ENCODE data around the gene GRAMD1C. TPM values are rescaled to one million over a fixed set of nuclear protein-coding genes. Genes with fewer than 3 reads are reported as not detected.

GRAMD1C gene
- not detected for total RNA-seq

DNA sequence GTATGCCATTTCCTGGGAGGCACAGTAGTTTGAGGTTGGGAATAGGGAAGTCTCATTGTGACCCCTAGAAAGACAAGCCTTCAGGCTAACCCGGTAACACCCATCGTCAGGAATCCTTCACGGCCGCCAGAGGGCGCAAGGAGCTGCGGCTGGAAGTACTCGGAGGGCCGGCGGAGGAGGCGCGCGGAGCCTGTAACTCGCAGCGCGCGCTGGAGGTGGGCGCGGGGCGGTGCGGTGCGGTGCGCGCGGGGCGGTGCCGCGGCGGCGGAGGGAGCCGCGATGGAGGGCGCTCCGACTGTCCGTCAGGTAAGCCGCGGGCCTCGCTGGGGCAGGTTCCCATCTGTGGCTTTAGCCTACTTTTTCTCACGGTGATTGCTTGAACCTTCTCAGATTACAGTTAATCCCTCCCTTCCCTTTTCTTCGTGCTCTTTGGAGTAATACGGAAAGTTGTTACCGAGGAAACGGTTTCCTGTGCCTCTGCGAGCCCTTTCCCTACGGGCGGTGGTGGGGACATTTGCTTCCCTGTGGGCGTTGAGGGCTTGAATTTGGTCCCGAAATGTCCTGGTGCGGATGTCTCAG is at the start of gene GRAMD1C:
Gene GRAMD1C, plus strand, starts transcription at position 158 of the 579 bp plus-strand sequence. Its CDS starts 122 bp downstream, at position 280.
- ATAC-seq = peak; percentile 99 to 100
- Mint-ChIP-seq H3K27me3 (ENCODE audit: low read depth) (no peaks in the 10 kb centered on the region), H3K4me1 (ENCODE audit: low read depth) (peaks cover 6% of the 10 kb centered on the region), H3K4me3 (peak within 1 kb of the TSS; percentile 75), H3K36me3 (ENCODE audit: insufficient read depth) (no peaks in the 10 kb centered on the region), H3K9me3 (no peaks in the 10 kb centered on the region)
- DNase-seq = peak; percentile 82

DNA sequence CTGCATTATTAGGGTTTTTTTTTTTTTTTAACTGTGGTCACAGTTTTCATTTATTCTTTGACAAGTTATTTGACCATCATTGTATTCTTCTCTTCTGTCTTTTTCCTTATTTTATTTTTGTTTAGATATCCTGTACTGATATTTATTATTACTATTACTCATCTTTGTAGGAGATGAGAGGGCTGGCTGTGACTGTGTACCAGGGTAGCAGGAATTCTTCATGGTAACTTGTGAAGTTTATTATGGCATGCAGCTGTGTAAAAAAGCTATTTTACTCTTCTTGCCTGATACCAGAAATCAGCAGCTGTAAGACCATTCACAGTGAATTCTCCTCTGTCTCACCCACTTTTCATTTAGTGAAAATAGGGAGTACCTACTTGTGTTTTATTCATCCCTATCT is 47.2 kb upstream of the GRAMD1C start:
- Mint-ChIP-seq H3K27me3 (ENCODE audit: low read depth) (no peaks in the 10 kb centered on the region), H3K9me3 (no peaks in the 10 kb centered on the region), H3K36me3 (ENCODE audit: insufficient read depth) (peaks cover 19% of the 10 kb centered on the region), H3K4me1 (ENCODE audit: low read depth) (no peaks in the 10 kb centered on the region), H3K4me3 (no peak overlapping the region)
- ATAC-seq = no peak
- no peak for DNase-seq

DNA sequence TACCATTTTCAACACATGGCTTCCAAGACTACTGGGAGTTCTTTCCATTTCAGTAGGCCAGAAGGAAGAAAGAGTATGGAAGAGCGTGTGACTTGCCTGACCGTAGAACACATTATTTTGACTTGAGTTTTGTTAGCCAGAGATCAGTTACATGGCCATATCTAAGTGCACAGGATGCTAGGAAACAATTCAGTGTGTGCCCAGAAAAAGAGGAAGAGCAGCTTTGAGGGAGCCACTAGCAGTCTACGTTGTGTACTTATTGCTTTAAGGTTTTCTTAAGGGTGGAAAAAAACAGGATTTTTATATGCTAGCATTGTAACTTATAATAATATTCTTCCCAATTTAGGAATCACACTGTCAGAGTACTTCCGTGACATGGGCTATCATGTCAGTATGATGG is 44.1 kb upstream of the GRAMD1C start:
- no peaks in the 10 kb centered on the region for H3K9me3 Mint-ChIP-seq
- H3K36me3 Mint-ChIP-seq (ENCODE audit: insufficient read depth) = peaks cover 23% of the 10 kb centered on the region
- H3K4me1 Mint-ChIP-seq (ENCODE audit: low read depth) = no peaks in the 10 kb centered on the region
- ATAC-seq = no peak
- H3K4me3 Mint-ChIP-seq = no peak overlapping the region
- no peaks in the 10 kb centered on the region for H3K27me3 Mint-ChIP-seq (ENCODE audit: low read depth)
- no peak for DNase-seq

DNA sequence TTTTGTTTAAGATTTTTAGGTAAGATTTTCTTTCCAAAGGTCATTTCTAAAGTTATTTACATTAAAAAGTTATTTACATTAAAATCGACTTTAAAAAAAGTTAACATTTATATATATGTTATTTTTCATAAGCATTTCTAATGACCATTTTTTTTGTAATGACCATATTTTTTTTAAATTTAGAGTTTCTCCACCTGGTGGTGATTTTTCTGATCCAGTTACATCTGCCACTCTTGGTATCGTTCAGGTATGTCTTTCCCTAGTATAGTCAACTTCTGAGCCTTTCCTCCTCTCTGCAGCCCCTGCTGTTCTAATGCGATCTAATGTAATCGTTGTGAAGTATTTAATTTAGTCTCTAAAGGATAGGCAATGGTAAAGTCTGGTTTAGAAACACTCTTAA is 42.9 kb upstream of the GRAMD1C start:
- Mint-ChIP-seq H3K27me3 (ENCODE audit: low read depth) (no peaks in the 10 kb centered on the region), H3K36me3 (ENCODE audit: insufficient read depth) (peaks cover 24% of the 10 kb centered on the region)

DNA sequence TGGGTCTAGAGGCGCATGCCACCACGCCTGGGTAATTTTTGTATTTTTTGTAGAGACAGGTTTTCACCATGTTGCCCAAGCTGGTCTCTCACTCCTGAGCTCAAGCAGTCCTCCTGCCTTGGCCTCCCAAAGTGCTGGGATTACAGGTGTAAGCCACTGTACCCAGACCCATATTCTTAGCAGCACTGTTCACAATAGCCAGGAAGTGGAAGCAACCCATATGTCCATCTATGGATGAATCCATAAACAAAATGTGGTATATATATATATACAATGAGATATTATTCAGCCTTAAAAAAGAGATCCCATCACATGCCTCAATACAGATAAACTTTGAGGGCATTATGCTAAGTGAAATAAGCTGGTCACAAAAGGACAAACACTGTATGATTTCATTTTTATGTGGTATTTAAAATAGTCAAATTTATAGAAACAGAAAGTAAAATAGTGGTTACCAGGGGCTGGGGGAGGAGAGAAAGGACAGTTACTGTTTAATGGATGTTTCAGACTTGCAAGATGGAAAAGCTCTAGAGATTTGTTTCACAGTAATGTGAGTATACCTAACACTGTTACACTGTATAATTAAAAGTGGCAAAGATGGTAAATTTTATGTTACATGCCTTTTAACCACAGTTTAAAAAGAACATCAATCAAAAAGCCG is 35.7 kb upstream of the GRAMD1C start:
- Mint-ChIP-seq H3K4me1 (ENCODE audit: low read depth) (peaks cover 2% of the 10 kb centered on the region), H3K36me3 (ENCODE audit: insufficient read depth) (peaks cover 35% of the 10 kb centered on the region), H3K4me3 (no peak overlapping the region), H3K9me3 (no peaks in the 10 kb centered on the region), H3K27me3 (ENCODE audit: low read depth) (no peaks in the 10 kb centered on the region)
- ATAC-seq (no peak), DNase-seq (no peak)

More for the DNA sequence above, 42.9 kb upstream of the GRAMD1C start:
- H3K9me3 Mint-ChIP-seq = no peaks in the 10 kb centered on the region
- DNase-seq (no peak), ATAC-seq (no peak)
- no peaks in the 10 kb centered on the region for H3K4me1 Mint-ChIP-seq (ENCODE audit: low read depth)
- H3K4me3 Mint-ChIP-seq = no peak overlapping the region

DNA sequence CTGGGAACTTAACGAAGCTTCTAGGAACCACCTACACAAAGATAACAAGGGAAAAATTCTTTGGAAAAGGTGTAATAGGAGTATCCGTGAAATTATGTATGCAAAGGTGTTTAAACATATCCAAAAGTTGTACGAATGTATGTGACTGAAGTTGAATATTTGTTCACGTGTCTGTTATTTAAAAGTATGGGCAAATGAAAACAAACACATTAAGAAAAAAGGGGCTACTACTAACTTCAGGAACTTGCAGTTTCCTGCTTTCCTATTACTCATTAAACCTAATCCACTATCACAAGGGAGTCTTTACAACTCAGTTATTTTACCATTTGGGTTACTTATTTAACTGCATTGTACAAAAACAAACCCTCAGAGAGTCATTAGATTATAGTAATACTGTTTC is 33.9 kb upstream of the GRAMD1C start:
- Mint-ChIP-seq H3K9me3 (no peaks in the 10 kb centered on the region), H3K36me3 (ENCODE audit: insufficient read depth) (peaks cover 36% of the 10 kb centered on the region), H3K27me3 (ENCODE audit: low read depth) (no peaks in the 10 kb centered on the region), H3K4me1 (ENCODE audit: low read depth) (peaks cover 2% of the 10 kb centered on the region), H3K4me3 (no peak overlapping the region)
- ATAC-seq (no peak), DNase-seq (no peak)

DNA sequence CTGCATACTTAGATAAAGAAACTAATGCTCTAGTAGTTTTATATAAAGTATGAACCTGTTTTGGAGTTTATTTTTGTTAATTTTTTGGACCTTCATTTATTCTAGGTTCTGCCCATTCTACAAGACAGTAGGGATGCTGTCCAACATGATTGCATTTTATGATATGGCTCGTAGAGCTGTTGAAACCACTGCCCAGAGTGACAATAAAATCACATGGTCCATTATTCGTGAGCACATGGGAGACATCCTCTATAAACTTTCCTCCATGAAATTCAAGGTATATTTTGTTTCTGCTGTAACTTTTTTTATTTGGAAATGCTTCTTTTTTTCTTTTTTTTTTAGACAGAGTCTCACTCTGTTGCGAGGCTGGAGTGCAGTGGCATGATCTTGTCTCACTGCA is 33.3 kb upstream of the GRAMD1C start:
- Mint-ChIP-seq H3K9me3 (no peaks in the 10 kb centered on the region), H3K36me3 (ENCODE audit: insufficient read depth) (peaks cover 35% of the 10 kb centered on the region), H3K4me1 (ENCODE audit: low read depth) (peaks cover 2% of the 10 kb centered on the region), H3K27me3 (ENCODE audit: low read depth) (no peaks in the 10 kb centered on the region), H3K4me3 (no peak overlapping the region)
- ATAC-seq = no peak
- DNase-seq = no peak

DNA sequence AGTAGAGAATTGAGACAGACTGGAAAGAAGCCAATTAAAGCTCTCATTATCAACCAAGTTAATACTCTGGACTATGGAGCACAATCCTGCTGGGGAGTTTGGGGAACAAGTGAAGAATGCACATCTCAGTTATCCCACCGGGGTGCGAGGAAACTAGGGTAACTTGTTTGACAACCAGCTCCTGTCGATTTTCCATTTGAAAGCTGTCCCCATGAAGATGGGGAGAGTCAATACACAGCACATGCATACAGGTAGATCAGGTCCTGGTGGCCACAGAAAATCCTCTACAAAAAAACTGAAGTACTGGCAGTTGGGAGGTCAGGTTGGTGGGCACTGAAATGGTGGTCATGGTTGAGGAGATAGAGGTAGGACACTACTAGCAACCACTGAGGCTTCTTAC is 25.7 kb upstream of the GRAMD1C start:
- DNase-seq (no peak), ATAC-seq (no peak)
- H3K27me3 Mint-ChIP-seq (ENCODE audit: low read depth) = no peaks in the 10 kb centered on the region
- no peaks in the 10 kb centered on the region for H3K4me1 Mint-ChIP-seq (ENCODE audit: low read depth)
- no peaks in the 10 kb centered on the region for H3K9me3 Mint-ChIP-seq
- H3K36me3 Mint-ChIP-seq (ENCODE audit: insufficient read depth) = peaks cover 17% of the 10 kb centered on the region
- no peak overlapping the region for H3K4me3 Mint-ChIP-seq

DNA sequence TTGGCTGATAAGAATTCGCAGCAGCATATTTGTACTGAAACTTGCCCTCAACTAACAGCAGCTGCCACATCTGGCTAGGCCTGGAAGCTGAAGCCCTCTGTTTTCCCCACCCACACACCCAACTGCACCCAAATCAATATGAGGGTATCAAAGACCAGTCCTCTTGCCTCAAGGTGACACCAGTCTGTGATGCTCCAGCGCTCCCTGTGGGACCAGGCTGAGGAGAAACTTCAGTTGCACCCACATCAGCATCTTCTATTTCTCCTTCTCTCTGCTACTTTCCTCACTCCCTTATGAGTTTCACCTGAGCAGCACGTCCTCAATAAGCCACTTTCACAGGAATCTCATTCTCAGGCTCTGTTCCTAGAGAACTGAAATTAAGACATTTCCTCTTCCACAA is 18.7 kb upstream of the GRAMD1C start:
- DNase-seq (no peak), ATAC-seq (no peak)
- Mint-ChIP-seq H3K27me3 (ENCODE audit: low read depth) (no peaks in the 10 kb centered on the region), H3K4me1 (ENCODE audit: low read depth) (no peaks in the 10 kb centered on the region), H3K4me3 (no peak overlapping the region), H3K36me3 (ENCODE audit: insufficient read depth) (no peaks in the 10 kb centered on the region), H3K9me3 (no peaks in the 10 kb centered on the region)

DNA sequence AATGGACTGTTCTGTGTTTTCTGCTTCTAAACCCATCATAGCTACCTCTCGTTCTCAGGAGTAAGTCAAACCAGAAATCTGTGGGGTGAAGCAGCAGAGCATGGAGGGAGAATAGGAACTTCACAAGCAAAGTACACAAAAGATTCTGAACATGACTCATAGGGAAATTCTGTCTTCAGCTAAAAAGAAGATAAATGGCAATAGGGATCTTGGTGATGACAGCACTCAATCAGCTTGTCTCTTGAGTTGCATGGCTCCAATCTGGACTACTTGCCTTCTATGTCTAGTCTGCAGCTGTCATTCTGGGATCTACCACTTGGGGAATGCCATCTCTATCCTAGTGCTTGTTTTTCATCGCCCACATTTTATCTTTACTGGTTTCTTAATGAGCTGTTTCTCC is 13.5 kb upstream of the GRAMD1C start:
- no peaks in the 10 kb centered on the region for H3K9me3 Mint-ChIP-seq
- ATAC-seq = no peak
- H3K4me1 Mint-ChIP-seq (ENCODE audit: low read depth) = peaks cover 3% of the 10 kb centered on the region

DNA sequence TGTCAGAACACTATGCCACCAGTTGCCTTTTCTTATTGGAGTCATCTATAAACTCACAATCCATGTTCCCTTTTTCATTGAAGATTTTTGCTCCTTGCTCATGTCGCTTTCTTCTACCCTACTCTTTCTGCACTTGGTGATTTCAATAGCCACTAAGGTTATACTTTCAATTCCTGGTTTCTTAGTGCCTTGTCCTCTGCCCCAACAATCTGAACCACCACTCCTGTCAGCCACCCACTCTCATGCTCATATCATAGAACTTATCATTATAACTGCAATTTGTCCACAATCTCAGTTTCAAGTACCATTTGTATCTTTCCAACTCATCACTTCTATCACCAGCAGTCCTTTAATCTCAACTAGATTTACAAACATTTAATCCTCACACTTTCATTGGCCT is 10.0 kb upstream of the GRAMD1C start:
- peaks cover 10% of the 10 kb centered on the region for H3K9me3 Mint-ChIP-seq
- ATAC-seq = no peak
- no peaks in the 10 kb centered on the region for H3K36me3 Mint-ChIP-seq (ENCODE audit: insufficient read depth)

More for the DNA sequence above, 13.5 kb upstream of the GRAMD1C start:
- DNase-seq = no peak
- H3K27me3 Mint-ChIP-seq (ENCODE audit: low read depth) = no peaks in the 10 kb centered on the region
- H3K36me3 Mint-ChIP-seq (ENCODE audit: insufficient read depth) = no peaks in the 10 kb centered on the region
- H3K4me3 Mint-ChIP-seq = no peak overlapping the region

DNA sequence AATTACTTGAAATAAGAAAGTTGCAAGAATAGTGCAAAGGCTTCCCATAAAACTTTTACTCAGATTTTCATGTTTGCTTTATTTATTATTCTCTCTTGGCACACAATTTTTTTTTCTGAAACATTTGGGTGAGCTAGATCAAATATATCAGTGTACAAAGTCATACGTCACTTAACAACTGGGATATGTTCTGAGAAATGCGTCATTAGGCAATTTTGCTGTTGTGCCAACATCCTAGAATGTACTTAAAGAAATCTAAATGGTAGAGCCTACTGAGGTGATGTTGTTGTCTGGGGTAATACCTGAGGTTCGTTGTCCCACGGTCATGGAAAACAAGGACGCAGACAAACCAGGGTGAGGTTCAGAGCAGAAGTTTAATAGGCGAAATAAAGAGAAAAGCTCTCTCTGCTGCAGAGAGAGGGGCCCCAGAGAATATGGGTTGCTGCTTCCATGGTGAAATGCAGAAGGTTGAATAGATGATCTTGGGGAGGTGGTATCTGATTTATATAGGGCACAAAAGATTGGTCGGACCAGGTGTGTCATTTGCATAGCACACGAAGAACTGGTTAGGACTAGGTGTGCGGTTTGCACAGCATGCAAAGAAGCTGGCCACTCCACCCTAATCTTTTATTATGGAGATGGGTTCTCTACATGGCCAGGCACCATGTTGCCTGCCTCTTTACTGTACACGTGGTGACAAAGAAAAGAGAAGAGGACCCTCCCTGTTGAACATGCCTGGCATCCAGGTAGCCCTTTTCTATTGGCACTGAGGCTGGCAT is 8.8 kb upstream of the GRAMD1C start:
- no peaks in the 10 kb centered on the region for H3K36me3 Mint-ChIP-seq (ENCODE audit: insufficient read depth)
- DNase-seq (no peak), ATAC-seq (no peak)
- H3K9me3 Mint-ChIP-seq = peaks cover 10% of the 10 kb centered on the region
- no peak overlapping the region for H3K4me3 Mint-ChIP-seq
- peaks cover 13% of the 10 kb centered on the region for H3K4me1 Mint-ChIP-seq (ENCODE audit: low read depth)
- no peaks in the 10 kb centered on the region for H3K27me3 Mint-ChIP-seq (ENCODE audit: low read depth)

More for the DNA sequence above, 10.0 kb upstream of the GRAMD1C start:
- Mint-ChIP-seq H3K4me3 (no peak overlapping the region), H3K4me1 (ENCODE audit: low read depth) (peaks cover 13% of the 10 kb centered on the region), H3K27me3 (ENCODE audit: low read depth) (no peaks in the 10 kb centered on the region)
- no peak for DNase-seq

DNA sequence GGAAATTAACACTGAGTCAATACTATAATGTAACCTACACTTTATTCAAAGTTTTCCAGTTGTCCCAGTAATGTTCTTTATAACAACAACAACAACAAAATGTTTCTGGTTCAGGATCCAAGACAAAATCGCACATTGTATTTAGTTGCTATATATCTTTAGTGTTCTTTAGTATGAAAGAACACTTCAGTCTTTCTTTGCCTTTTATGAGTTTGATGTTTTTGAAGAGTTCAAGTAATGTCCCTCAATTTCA is 7.6 kb upstream of the GRAMD1C start:
- DNase-seq (no peak), ATAC-seq (no peak)
- H3K36me3 Mint-ChIP-seq (ENCODE audit: insufficient read depth) = no peaks in the 10 kb centered on the region
- no peak overlapping the region for H3K4me3 Mint-ChIP-seq
- H3K27me3 Mint-ChIP-seq (ENCODE audit: low read depth) = no peaks in the 10 kb centered on the region
- H3K9me3 Mint-ChIP-seq = peaks cover 10% of the 10 kb centered on the region
- H3K4me1 Mint-ChIP-seq (ENCODE audit: low read depth) = peaks cover 13% of the 10 kb centered on the region

DNA sequence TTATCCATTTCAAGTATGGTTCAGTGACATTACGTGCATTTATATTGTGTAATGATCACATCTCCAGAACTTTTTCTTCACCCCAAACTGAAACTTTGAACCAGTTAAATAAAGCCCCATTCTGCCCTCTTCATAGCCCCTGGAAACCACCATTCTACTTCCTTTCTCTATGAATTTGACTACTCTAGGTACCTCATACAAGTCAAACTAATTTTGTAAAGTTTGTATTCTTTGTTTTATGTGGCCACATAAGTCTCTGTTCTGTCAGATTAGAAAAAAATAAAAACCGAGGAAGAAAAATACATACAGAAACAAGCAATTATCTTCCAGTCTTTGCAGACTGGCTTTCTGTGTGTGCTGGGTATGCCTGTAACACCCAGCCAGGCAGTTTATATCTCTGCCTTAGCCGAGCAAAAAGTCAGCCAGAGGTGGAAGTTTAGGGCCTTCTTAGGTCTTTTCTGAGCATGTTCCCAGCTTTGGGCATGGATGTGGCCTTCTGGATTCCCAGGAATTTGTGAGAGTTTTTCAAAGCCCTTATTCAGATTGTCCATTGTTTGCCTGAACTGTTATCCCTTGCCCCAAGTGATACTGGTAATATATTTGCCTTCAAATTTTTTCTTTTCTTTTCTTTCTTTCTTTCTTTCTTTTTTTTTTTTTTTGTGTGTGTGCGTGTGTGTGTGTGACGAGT is 6.0 kb upstream of the GRAMD1C start:
- no peaks in the 10 kb centered on the region for H3K27me3 Mint-ChIP-seq (ENCODE audit: low read depth)
- no peaks in the 10 kb centered on the region for H3K36me3 Mint-ChIP-seq (ENCODE audit: insufficient read depth)
- H3K4me1 Mint-ChIP-seq (ENCODE audit: low read depth) = peaks cover 13% of the 10 kb centered on the region
- DNase-seq (no peak), ATAC-seq (peak in 1 of 2 donors; percentile 46)
- peaks cover 10% of the 10 kb centered on the region for H3K9me3 Mint-ChIP-seq
- peak overlapping the region; percentile 10 for H3K4me3 Mint-ChIP-seq
